HepG2 (cell line): ENCODE measurements around the gene TBL2. TPM values are rescaled to one million over a fixed set of nuclear protein-coding genes. Genes with fewer than 3 reads are reported as not detected.

Experiments
- ATAC-seq: fragments of 200-7000 bp; cut with Tn5 transposase; 3 replicates; pipeline ENCODE4 v1.9.1; 2020; ENCODE audit warnings: mild to moderate bottlenecking, moderate library complexity
- Bru-seq: library from RNA; stranded (reverse); fragments of 400-500 nt; gene quantifications from one replicate; lab custom pipeline; 2021; lab: Mats Ljungman, UMichigan
- BruChase-seq, 2 experiments: library from RNA; stranded (reverse); fragments of 400-500 nt; gene quantifications; one replicate each; lab custom pipeline; 2021; lab: Mats Ljungman, UMichigan
- BruUV-seq: library from RNA; stranded (reverse); fragments of 400-500 nt; replicated peaks from 2 replicates; lab custom pipeline; 2021; lab: Mats Ljungman, UMichigan
- CTCF ChIA-PET: fragments of 300-600 bp; formaldehyde crosslinking; extraction: SDS; loops from one replicate; lab custom pipeline; 2021; ENCODE audit warnings: low total read pairs, inconsistent platforms, low intra/inter-chr PET ratio; lab: Yijun Ruan, JAX
- POLR2A ChIA-PET: fragments of 350-600 bp; sonication (Branson Sonifier 250); formaldehyde crosslinking; loops from one replicate; lab custom pipeline; 2020; ENCODE audit warnings: antibody characterized with exemption, inconsistent platforms; lab: Yijun Ruan, JAX
- DNase-seq: peaks from one replicate; pipeline ENCODE4 v3.0.0-alpha.2; 2015; ENCODE audit warnings: low spot score
- FAIRE-seq: peaks from 3 replicates; lab custom pipeline; 2011; peaks lifted over from hg19 to GRCh38; lab: Jason Lieb, UNC
- H2AFZ ChIP-seq: one replicate; pipeline ENCODE4 v1.6.1; 2011; ENCODE audit warnings: low read length, inconsistent platforms
- H3K27ac ChIP-seq: fragments of 300-600 bp; 3 replicates; pipeline ENCODE4 v1.8.0; 2011; ENCODE audit warnings: mixed run types, mild to moderate bottlenecking, mixed read lengths, low read length, inconsistent platforms; ENCODE audit not compliant: insufficient read depth; ENCODE audit errors: extremely low read length
- H3K27me3 ChIP-seq, 2 experiments: fragments of 200-600 bp in 1 of 2; 2 replicates in 1 of 2; 3 replicates in 1 of 2; pipeline versions ENCODE4 v1.6.0 to v1.8.0; 2011; ENCODE audit warnings: low read length in 2 of 2, mild to moderate bottlenecking in 2 of 2, moderate library complexity in 2 of 2, inconsistent platforms in 1 of 2; ENCODE audit not compliant: insufficient read depth in 2 of 2, control insufficient read depth in 1 of 2
- H3K36me3 ChIP-seq, 2 experiments: fragments of 200-600 bp in 1 of 2; replicated peaks in 1 of 2; 2 replicates in 1 of 2; 3 replicates in 1 of 2; pipeline versions ENCODE4 v1.5.1 to v1.8.0; 2011; ENCODE audit warnings: low read length in 2 of 2, inconsistent platforms in 1 of 2; ENCODE audit not compliant: insufficient read depth in 2 of 2, control insufficient read depth in 1 of 2
- H3K4me1 ChIP-seq: 2 replicates; pipeline ENCODE4 v1.5.1; 2012; ENCODE audit warnings: low read length, inconsistent platforms; ENCODE audit not compliant: insufficient read depth
- H3K4me2 ChIP-seq: 2 replicates; pipeline ENCODE4 v1.6.0; 2011; ENCODE audit warnings: low read depth, low read length, inconsistent platforms
- H3K4me3 ChIP-seq, 3 experiments: fragments of 200-600 bp in 1 of 3; sonication (generic), shearing (Covaris generic) in 1 of 3; replicated peaks in 1 of 3; 2 replicates each; pipeline ENCODE4 v1.5.1; 2011 to 2016; ENCODE audit warnings: low read length in 3 of 3, inconsistent platforms in 2 of 3, low read depth in 2 of 3, mild to moderate bottlenecking in 2 of 3, control low read depth in 1 of 3, mixed read lengths in 1 of 3; ENCODE audit not compliant: insufficient read depth in 1 of 3
- H3K79me2 ChIP-seq: one replicate; pipeline ENCODE4 v1.6.1; 2011; ENCODE audit warnings: low read length, inconsistent platforms; ENCODE audit not compliant: insufficient read depth
- H3K9ac ChIP-seq: 2 replicates; pipeline ENCODE4 v1.6.0; 2011; ENCODE audit warnings: mild to moderate bottlenecking, low read depth, low read length, inconsistent platforms; ENCODE audit not compliant: insufficient read depth
- H3K9me3 ChIP-seq: 2 replicates; pipeline ENCODE4 v1.5.1; 2012; ENCODE audit warnings: mild to moderate bottlenecking, low read length
- H4K20me1 ChIP-seq: 2 replicates; pipeline ENCODE4 v1.6.0; 2011; ENCODE audit warnings: inconsistent platforms, mild to moderate bottlenecking, low read length, moderate library complexity; ENCODE audit not compliant: insufficient read depth
- ESRRA ChIP-seq: sonication (generic); formaldehyde crosslinking; IDR thresholded peaks from 2 replicates; pipeline ENCODE4 v1.5.1; 2020; ENCODE audit warnings: mild to moderate bottlenecking, low read depth, missing genetic modification reagents
- HCFC1 ChIP-seq: fragments of 150-350 bp; IDR thresholded peaks from 2 replicates; pipeline ENCODE4 v1.6.1; 2014; ENCODE audit warnings: low read depth, low read length
- HOXA5 ChIP-seq: sonication (generic); formaldehyde crosslinking; IDR thresholded peaks from 2 replicates; pipeline ENCODE4 v1.4.0; 2020; ENCODE audit warnings: missing genetic modification reagents
- RAD51 ChIP-seq: fragments of 450-650 bp; IDR thresholded peaks from 2 replicates; pipeline ENCODE4 v1.6.1; 2016; ENCODE audit warnings: borderline replicate concordance
- RBFOX2 ChIP-seq: fragments of 200-400 bp; formaldehyde crosslinking; IDR thresholded peaks from 2 replicates; pipeline ENCODE4 v1.6.1; 2017; ENCODE audit warnings: low read depth, mild to moderate bottlenecking, low read length
- ZFP82 ChIP-seq: sonication (generic); formaldehyde crosslinking; IDR thresholded peaks from 2 replicates; pipeline ENCODE4 v1.5.1; 2020; ENCODE audit warnings: mild to moderate bottlenecking, missing genetic modification reagents, borderline replicate concordance
- ZKSCAN1 ChIP-seq: fragments of 150-350 bp; IDR thresholded peaks from 2 replicates; pipeline ENCODE4 v1.6.1; 2014; ENCODE audit warnings: low read length
- WGBS: methylation state at CpG from one replicate; pipeline ENCODE4 v1.1.6; 2017; ENCODE audit warnings: low lambda C conversion rate; 5-methylcytosine and 5-hydroxymethylcytosine counted together
- in situ Hi-C: cut with HindIII; loops from 2 replicates; pipeline ENCODE4 v1.10.0; 2017; ENCODE audit warnings: low pct_unique_long_range_greater_than_20kb; ENCODE audit not compliant: extremely low pct_ligation_motif_present
- intact Hi-C: fragments of 100-400 bp; cut with micrococcal nuclease; formaldehyde crosslinking; loops from one replicate; pipeline ENCODE4 v1.10.0; 2022; ENCODE audit not compliant: unreplicated experiment
- long read RNA-seq, 2 experiments: library from RNA in 1 of 2; library from polyadenylated mRNA in 1 of 2; stranded (forward) in 1 of 2; unstranded in 1 of 2; transcript quantifications; one replicate each; pipeline ENCODE4 v2.0.0, GENCODE V29; 2019 to 2022
- polyA minus RNA-seq, 3 experiments: library from RNA; depleted of rRNA, polyadenylated mRNA; stranded (reverse); fragments of >200 nt; gene quantifications; 2 replicates each; pipeline ENCODE4 v1.2.3, GENCODE V29; 2011; ENCODE audit warnings: low replicate concordance in 1 of 3
- polyA plus RNA-seq, 8 experiments: library from polyadenylated mRNA; depleted of rRNA in 3 of 8; stranded (reverse) in 7 of 8; unstranded in 1 of 8; fragments of >200 nt; fragmentation: Illumina TruSeq in 4 of 8; extraction: Trizol in 4 of 8; gene quantifications; 2 replicates each; pipeline versions ENCODE4 v1.2.1 to v1.2.3, GENCODE V29; 2011 to 2016; ENCODE audit warnings: low read depth in 4 of 8, missing spikeins in 1 of 8, mixed read lengths in 1 of 8; ENCODE audit not compliant: insufficient read depth in 1 of 8
- total RNA-seq, 5 experiments: library from RNA; depleted of rRNA; stranded (reverse); fragments of >200 nt; fragmentation: Illumina TruSeq; extraction: Trizol; gene quantifications; 2 replicates each; pipeline ENCODE4 v1.2.3, GENCODE V29; 2016; ENCODE audit warnings: low read depth in 1 of 5
- TF ChIP-seq, protein P1 (sequence below): sonication (generic); formaldehyde crosslinking; IDR thresholded peaks from 2 replicates; pipeline ENCODE4 v1.4.0; 2020; ENCODE audit warnings: mild to moderate bottlenecking, low read depth, missing genetic modification reagents
- TF ChIP-seq, protein P2 (sequence below): sonication (generic); formaldehyde crosslinking; IDR thresholded peaks from 2 replicates; pipeline ENCODE4 v1.5.1; 2020; ENCODE audit warnings: missing genetic modification reagents, mild to moderate bottlenecking, borderline replicate concordance

Gene TBL2, protein sequence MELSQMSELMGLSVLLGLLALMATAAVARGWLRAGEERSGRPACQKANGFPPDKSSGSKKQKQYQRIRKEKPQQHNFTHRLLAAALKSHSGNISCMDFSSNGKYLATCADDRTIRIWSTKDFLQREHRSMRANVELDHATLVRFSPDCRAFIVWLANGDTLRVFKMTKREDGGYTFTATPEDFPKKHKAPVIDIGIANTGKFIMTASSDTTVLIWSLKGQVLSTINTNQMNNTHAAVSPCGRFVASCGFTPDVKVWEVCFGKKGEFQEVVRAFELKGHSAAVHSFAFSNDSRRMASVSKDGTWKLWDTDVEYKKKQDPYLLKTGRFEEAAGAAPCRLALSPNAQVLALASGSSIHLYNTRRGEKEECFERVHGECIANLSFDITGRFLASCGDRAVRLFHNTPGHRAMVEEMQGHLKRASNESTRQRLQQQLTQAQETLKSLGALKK
- total RNA-seq (2016; rRNA removed; fragmentation: Illumina TruSeq; extraction: Trizol) (17.7 and 47.2 TPM in 2 replicates), polyA plus RNA-seq (2011; rRNA removed) (43.4 and 51.8 TPM in 2 replicates), polyA minus RNA-seq (2011; rRNA and poly(A)+ RNA removed; ENCODE audit: low replicate concordance) (93.7 and 149 TPM in 2 replicates), Bru-seq, nascent RNA (percentile 84 among the genes with signal in this experiment), BruChase-seq, experiment 1, labeled RNA remaining after a 6-hour chase (percentile 84 among the genes with signal in this experiment), BruChase-seq, experiment 2, labeled RNA remaining after a 2-hour chase (percentile 79 among the genes with signal in this experiment)
- 15.6 and 16.0 TPM in 2 replicates for total RNA-seq (2016; cell fraction: cytosol; rRNA removed; fragmentation: Illumina TruSeq; extraction: Trizol; ENCODE audit: low read depth)
- 18.0 and 45.6 TPM in 2 replicates for total RNA-seq (2016; cell fraction: insoluble cytoplasmic fraction; rRNA removed; fragmentation: Illumina TruSeq; extraction: Trizol)
- total RNA-seq (2016; cell fraction: membrane; rRNA removed; fragmentation: Illumina TruSeq; extraction: Trizol), result 19.6 and 21.4 TPM in 2 replicates
- total RNA-seq (2016; cell fraction: nucleus; rRNA removed; fragmentation: Illumina TruSeq; extraction: Trizol), result 39.7 and 53.4 TPM in 2 replicates
- polyA plus RNA-seq (2011; cell fraction: cytosol; rRNA removed), result 34.9 and 60.3 TPM in 2 replicates
- polyA plus RNA-seq (2011; cell fraction: nucleus; rRNA removed), result 48.6 and 49.4 TPM in 2 replicates
- polyA plus RNA-seq (2012), result 20.5 and 28.9 TPM in 2 replicates
- 5.7 and 6.6 TPM in 2 replicates for polyA plus RNA-seq (2016; cell fraction: cytosol; fragmentation: Illumina TruSeq; extraction: Trizol; ENCODE audit: low read depth)
- polyA plus RNA-seq (2016; cell fraction: insoluble cytoplasmic fraction; fragmentation: Illumina TruSeq; extraction: Trizol; ENCODE audit: low read depth), result 12.8 and 15.1 TPM in 2 replicates
- polyA plus RNA-seq (2016; cell fraction: membrane; fragmentation: Illumina TruSeq; extraction: Trizol; ENCODE audit: low read depth), result 8.4 and 11.1 TPM in 2 replicates
- polyA plus RNA-seq (2016; cell fraction: nucleus; fragmentation: Illumina TruSeq; extraction: Trizol; ENCODE audit: insufficient read depth, low read depth), result 59.0 and 65.3 TPM in 2 replicates
- 63.0 and 87.1 TPM in 2 replicates for polyA minus RNA-seq (2011; cell fraction: cytosol; rRNA and poly(A)+ RNA removed)
- 28.2 and 35.2 TPM in 2 replicates for polyA minus RNA-seq (2011; cell fraction: nucleus; rRNA and poly(A)+ RNA removed)
- long read RNA-seq, experiment 1, full-length matches to known transcripts, result 80 of 97 reads
- long read RNA-seq, experiment 1, partial matches to known transcripts, result 4 of 97 reads
- long read RNA-seq, experiment 1, other reads (novel, unspliced or antisense), result 13 of 97 reads
- long read RNA-seq, experiment 2, full-length matches to known transcripts, result 103 of 151 reads
- long read RNA-seq, experiment 2, partial matches to known transcripts, result 10 of 151 reads
- long read RNA-seq, experiment 2, other reads (novel, unspliced or antisense), result 38 of 151 reads

DNA sequence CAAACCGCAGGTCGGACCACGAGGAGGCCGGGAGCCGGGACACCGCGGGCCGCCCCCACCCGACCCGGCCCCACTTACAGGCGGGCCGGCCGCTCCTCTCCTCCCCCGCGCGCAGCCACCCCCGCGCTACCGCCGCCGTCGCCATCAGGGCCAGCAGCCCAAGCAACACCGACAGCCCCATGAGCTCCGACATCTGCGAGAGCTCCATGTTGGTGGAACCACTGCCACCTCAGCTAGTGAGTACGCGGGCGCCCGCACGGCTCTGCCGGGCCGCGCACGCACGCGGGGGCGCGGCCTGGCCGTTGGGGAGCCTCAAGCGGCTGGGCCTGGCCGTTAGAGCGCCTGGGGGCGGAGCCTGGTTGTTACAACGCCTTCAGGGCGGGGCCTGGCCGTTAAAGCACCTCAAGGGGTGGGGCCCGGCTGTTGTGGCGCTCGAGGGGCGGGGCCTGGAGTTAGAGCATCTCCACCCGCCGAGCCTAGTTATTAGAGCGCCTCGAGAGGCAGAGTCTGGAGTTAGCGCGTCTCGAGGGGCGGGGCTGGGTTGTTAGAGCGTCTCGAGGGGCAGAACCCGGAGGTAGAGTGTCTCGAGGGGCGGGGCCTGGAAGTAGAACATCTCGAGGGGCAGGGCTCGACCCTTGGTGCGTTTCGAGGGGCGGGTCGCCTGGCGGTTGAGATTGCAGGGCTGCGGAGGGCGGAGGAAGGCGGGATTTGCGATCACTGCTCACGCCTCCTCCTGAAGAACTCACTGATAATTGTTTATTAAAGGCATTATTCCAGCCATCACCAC, at the start of gene TBL2:
TSS of gene TBL2 (minus strand) at position 238 of the 787 bp plus-strand sequence. CDS start at position 208, 30 bp downstream.
- H4K20me1 ChIP-seq, result peaks cover 3% of the 10 kb centered on the region; the same call in 1 of the 2 replicates
- intact Hi-C loops, result no loop called here
- in situ Hi-C loops, result no loop called here
- peak within 1 kb of the TSS; percentile 99 for H3K9ac ChIP-seq
- no TSS peak for BruUV-seq
- H3K79me2 ChIP-seq, result peaks cover 24% of the 10 kb centered on the region
- H3K36me3 ChIP-seq, result peaks cover 9 to 16% of the 10 kb centered on the region in 2 experiments; a peak in 4 of 5 replicates
- peak within 1 kb of the TSS; percentile 86 for H3K4me2 ChIP-seq
- CTCF ChIA-PET, result no interaction called here
- peaks cover 44% of the 10 kb centered on the region for H3K4me1 ChIP-seq
- peak within 1 kb of the TSS; percentile 85 for H2AFZ ChIP-seq
- peak; percentile 68 for FAIRE-seq
- no peaks in the 10 kb centered on the region for H3K9me3 ChIP-seq
- ATAC-seq, result peak; percentile 91
- H3K4me3 ChIP-seq, result peak within 1 kb of the TSS; percentile 87 to 96 (median 94)
- POLR2A ChIA-PET, result interaction anchor here (0.6 to 2.4 kb wide), 12 partner anchors 9 to 74 kb away, joined by 3 to 17 read pairs (median 7); partner anchors contain the start of genes BAZ1B and BCL7B
- H3K27me3 ChIP-seq, result peaks cover 0 to 4% of the 10 kb centered on the region in 2 experiments; a peak in 1 of 5 replicates
- 0% methylated on average over 22 of the region's 75 CpGs for WGBS
- peak; percentile 94 for DNase-seq
- peak within 1 kb of the TSS; percentile 82 for H3K27ac ChIP-seq
- no peak for TF ChIP-seq HCFC1
- no peak for TF ChIP-seq ZFP82 (CRISPR knock-in tag)
- TF ChIP-seq ZKSCAN1, result no peak
- TF ChIP-seq, protein P1, sequence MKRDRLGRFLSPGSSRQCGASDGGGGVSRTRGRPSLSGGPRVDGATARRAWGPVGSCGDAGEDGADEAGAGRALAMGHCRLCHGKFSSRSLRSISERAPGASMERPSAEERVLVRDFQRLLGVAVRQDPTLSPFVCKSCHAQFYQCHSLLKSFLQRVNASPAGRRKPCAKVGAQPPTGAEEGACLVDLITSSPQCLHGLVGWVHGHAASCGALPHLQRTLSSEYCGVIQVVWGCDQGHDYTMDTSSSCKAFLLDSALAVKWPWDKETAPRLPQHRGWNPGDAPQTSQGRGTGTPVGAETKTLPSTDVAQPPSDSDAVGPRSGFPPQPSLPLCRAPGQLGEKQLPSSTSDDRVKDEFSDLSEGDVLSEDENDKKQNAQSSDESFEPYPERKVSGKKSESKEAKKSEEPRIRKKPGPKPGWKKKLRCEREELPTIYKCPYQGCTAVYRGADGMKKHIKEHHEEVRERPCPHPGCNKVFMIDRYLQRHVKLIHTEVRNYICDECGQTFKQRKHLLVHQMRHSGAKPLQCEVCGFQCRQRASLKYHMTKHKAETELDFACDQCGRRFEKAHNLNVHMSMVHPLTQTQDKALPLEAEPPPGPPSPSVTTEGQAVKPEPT, result no peak
- TF ChIP-seq HOXA5 (CRISPR knock-in tag), result no peak
- TF ChIP-seq ESRRA, result no peak
- peak; percentile 97 for TF ChIP-seq RBFOX2
- TF ChIP-seq, protein P2, sequence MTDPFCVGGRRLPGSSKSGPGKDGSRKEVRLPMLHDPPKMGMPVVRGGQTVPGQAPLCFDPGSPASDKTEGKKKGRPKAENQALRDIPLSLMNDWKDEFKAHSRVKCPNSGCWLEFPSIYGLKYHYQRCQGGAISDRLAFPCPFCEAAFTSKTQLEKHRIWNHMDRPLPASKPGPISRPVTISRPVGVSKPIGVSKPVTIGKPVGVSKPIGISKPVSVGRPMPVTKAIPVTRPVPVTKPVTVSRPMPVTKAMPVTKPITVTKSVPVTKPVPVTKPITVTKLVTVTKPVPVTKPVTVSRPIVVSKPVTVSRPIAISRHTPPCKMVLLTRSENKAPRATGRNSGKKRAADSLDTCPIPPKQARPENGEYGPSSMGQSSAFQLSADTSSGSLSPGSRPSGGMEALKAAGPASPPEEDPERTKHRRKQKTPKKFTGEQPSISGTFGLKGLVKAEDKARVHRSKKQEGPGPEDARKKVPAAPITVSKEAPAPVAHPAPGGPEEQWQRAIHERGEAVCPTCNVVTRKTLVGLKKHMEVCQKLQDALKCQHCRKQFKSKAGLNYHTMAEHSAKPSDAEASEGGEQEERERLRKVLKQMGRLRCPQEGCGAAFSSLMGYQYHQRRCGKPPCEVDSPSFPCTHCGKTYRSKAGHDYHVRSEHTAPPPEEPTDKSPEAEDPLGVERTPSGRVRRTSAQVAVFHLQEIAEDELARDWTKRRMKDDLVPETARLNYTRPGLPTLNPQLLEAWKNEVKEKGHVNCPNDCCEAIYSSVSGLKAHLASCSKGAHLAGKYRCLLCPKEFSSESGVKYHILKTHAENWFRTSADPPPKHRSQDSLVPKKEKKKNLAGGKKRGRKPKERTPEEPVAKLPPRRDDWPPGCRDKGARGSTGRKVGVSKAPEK, result no peak
- TF ChIP-seq RAD51, result no peak
